Endodermal cell (in vitro differentiated cells): Measurements from ENCODE around the gene KCNK1. TPM values are rescaled to one million over a fixed set of nuclear protein-coding genes. Genes with fewer than 3 reads are reported as not detected.

ENCODE experiments used
- DNase-seq: peaks from one replicate; pipeline ENCODE4 v3.0.0-alpha.2; 2017
- H3K27ac ChIP-seq: 2 replicates; pipeline ENCODE4 v1.5.1; 2013; ENCODE audit warnings: mild to moderate bottlenecking, low read depth, low read length, moderate library complexity
- H3K27me3 ChIP-seq: 2 replicates; pipeline ENCODE4 v1.6.1; 2013; ENCODE audit warnings: mild to moderate bottlenecking, low read length, moderate library complexity; ENCODE audit not compliant: insufficient read depth, control insufficient read depth, poor library complexity, severe bottlenecking
- H3K36me3 ChIP-seq: 2 replicates; pipeline ENCODE4 v1.7.0; 2013; ENCODE audit warnings: mild to moderate bottlenecking, low read length, moderate library complexity; ENCODE audit not compliant: control insufficient read depth, insufficient read depth
- H3K4me1 ChIP-seq: one replicate; pipeline ENCODE4 v1.7.0; 2013; ENCODE audit warnings: low read length; ENCODE audit not compliant: control insufficient read depth, insufficient read depth
- H3K4me3 ChIP-seq: 2 replicates; pipeline ENCODE4 v1.5.1; 2013; ENCODE audit warnings: mild to moderate bottlenecking, low read length, moderate library complexity
- H3K9ac ChIP-seq: 2 replicates; pipeline ENCODE4 v1.6.1; 2013; ENCODE audit warnings: mild to moderate bottlenecking, low read length, moderate library complexity; ENCODE audit not compliant: poor library complexity, severe bottlenecking; ENCODE audit errors: extremely low read depth
- H3K9me3 ChIP-seq: 2 replicates; pipeline ENCODE4 v1.6.1; 2013; ENCODE audit warnings: mild to moderate bottlenecking, low read length, moderate library complexity; ENCODE audit not compliant: control insufficient read depth
- H3K27ac Mint-ChIP-seq: 2 replicates; pipeline ENCODE4 v1.8.0; 2020; ENCODE audit warnings: mixed read lengths
- H3K27me3 Mint-ChIP-seq: 2 replicates; pipeline ENCODE4 v1.8.0; 2021; ENCODE audit warnings: mild to moderate bottlenecking, mixed read lengths; ENCODE audit not compliant: insufficient read depth
- H3K36me3 Mint-ChIP-seq: 2 replicates; pipeline ENCODE4 v1.8.0; 2020; ENCODE audit warnings: low read depth, mixed read lengths
- H3K4me1 Mint-ChIP-seq: 2 replicates; pipeline ENCODE4 v1.8.0; 2020; ENCODE audit warnings: mixed read lengths
- H3K4me3 Mint-ChIP-seq: 2 replicates; pipeline ENCODE4 v1.8.0; 2020; ENCODE audit warnings: mild to moderate bottlenecking, moderate library complexity, mixed read lengths
- H3K9me3 Mint-ChIP-seq: 2 replicates; pipeline ENCODE4 v1.8.0; 2020; ENCODE audit warnings: mild to moderate bottlenecking, mixed read lengths
- WGBS, 2 experiments: methylation state at CpG; one replicate each; pipeline versions ENCODE4 v1.1.5 to v1.1.7; 2013; ENCODE audit warnings: missing lambda C conversion rate in 2 of 2, mixed read lengths in 1 of 2; ENCODE audit not compliant: insufficient coverage in 1 of 2, insufficient read length in 1 of 2; 5-methylcytosine and 5-hydroxymethylcytosine counted together
- total RNA-seq, 2 donors: library from RNA; stranded (reverse); fragmentation: NEBNext Ultra II Directional in 1 of 2; extraction: Animal tissue kit (Norgen Biotek cat#: 25700) in 1 of 2; gene quantifications; 2 replicates in 1 of 2; 3 replicates in 1 of 2; pipeline ENCODE4 v1.2.1, GENCODE V29; 2021
- TF ChIP-seq, protein P1 (sequence below): fragments of 200-600 bp; sonication (generic); conservative IDR thresholded peaks from 2 replicates; pipeline ENCODE4 v1.5.0; 2021; ENCODE audit warnings: antibody characterized with exemption, mild to moderate bottlenecking

Gene KCNK1
- total RNA-seq, 2 donors from 2014 or later, result 50.1 to 55.7 TPM

GRCh38 chr1:233627823-233628222 lies 13.9 kb downstream of the KCNK1 start:
- Mint-ChIP-seq H3K4me1 (peaks cover 23% of the 10 kb centered on the region), H3K4me3 (no peak overlapping the region), H3K27ac (no peak overlapping the region), H3K36me3 (peaks cover 46% of the 10 kb centered on the region), H3K27me3 (no peaks in the 10 kb centered on the region), H3K9me3 (no peaks in the 10 kb centered on the region)
- Histone ChIP-seq H3K4me3 (no peak overlapping the region), H3K27ac (no peak overlapping the region), H3K27me3 (no peaks in the 10 kb centered on the region), H3K9me3 (no peaks in the 10 kb centered on the region), H3K36me3 (peaks cover 53% of the 10 kb centered on the region), H3K4me1 (no peaks in the 10 kb centered on the region), H3K9ac (no peak overlapping the region)
- TF ChIP-seq, protein P1, sequence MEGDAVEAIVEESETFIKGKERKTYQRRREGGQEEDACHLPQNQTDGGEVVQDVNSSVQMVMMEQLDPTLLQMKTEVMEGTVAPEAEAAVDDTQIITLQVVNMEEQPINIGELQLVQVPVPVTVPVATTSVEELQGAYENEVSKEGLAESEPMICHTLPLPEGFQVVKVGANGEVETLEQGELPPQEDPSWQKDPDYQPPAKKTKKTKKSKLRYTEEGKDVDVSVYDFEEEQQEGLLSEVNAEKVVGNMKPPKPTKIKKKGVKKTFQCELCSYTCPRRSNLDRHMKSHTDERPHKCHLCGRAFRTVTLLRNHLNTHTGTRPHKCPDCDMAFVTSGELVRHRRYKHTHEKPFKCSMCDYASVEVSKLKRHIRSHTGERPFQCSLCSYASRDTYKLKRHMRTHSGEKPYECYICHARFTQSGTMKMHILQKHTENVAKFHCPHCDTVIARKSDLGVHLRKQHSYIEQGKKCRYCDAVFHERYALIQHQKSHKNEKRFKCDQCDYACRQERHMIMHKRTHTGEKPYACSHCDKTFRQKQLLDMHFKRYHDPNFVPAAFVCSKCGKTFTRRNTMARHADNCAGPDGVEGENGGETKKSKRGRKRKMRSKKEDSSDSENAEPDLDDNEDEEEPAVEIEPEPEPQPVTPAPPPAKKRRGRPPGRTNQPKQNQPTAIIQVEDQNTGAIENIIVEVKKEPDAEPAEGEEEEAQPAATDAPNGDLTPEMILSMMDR, result no peak
- 98 to 100% methylated on average over 3 to 4 of the region's 4 CpGs for WGBS, 2 experiments
- DNase-seq, result no peak

DNA sequence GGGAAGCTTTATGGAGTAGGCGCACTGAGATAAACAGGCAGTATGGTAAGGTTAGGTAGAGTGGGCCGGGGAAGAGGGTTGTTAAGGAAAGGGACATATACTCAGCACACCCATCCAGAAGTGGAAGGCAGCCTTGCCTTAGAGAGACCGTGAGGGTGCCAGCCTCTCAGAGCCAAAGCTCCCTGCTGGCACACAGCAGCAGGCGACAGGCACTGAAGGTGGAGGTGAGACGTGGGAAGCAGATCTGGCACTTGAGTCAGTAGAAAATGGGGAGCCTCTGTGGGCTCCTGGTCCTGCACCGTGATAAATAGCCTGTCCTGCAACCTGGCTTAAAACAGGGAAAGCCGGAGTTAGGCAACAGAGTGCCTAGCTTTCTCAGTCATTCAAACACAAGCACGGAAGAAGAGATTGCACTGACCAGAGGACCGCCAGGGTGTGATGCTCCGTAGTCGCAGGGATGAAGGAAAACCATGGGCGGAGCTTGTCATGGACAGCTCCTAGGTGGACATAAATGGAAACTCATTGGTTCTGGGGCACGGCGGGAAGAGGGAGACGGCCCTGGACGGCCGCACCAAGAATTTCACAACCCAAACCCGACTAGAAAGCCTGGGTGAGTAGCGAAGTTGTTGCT lies 15.5 kb downstream of the KCNK1 start:
- no peak overlapping the region for H3K27ac Mint-ChIP-seq

GRCh38 chr1:233631810-233632405 lies 18.0 kb downstream of the KCNK1 start:
- Mint-ChIP-seq H3K36me3 (peaks cover 66% of the 10 kb centered on the region), H3K4me1 (peaks cover 38% of the 10 kb centered on the region), H3K27me3 (no peaks in the 10 kb centered on the region), H3K4me3 (no peak overlapping the region), H3K9me3 (peaks cover 5% of the 10 kb centered on the region), H3K27ac (no peak overlapping the region)
- no peak for DNase-seq
- H3K4me3 ChIP-seq, result no peak overlapping the region
- H3K27ac ChIP-seq, result no peak overlapping the region
- H3K9ac ChIP-seq, result no peak overlapping the region
- 89 to 93% methylated on average over 5 to 6 of the region's 6 CpGs for WGBS, 2 experiments
- no peaks in the 10 kb centered on the region for H3K27me3 ChIP-seq
- H3K9me3 ChIP-seq, result no peaks in the 10 kb centered on the region
- H3K4me1 ChIP-seq, result no peaks in the 10 kb centered on the region
- H3K36me3 ChIP-seq, result peaks cover 52% of the 10 kb centered on the region
- TF ChIP-seq, protein P1, result no peak

More for the DNA sequence above, 15.5 kb downstream of the KCNK1 start:
- Mint-ChIP-seq H3K27me3 (no peaks in the 10 kb centered on the region), H3K4me3 (no peak overlapping the region), H3K4me1 (peaks cover 27% of the 10 kb centered on the region), H3K9me3 (no peaks in the 10 kb centered on the region), H3K36me3 (peaks cover 58% of the 10 kb centered on the region)
- H3K4me3 ChIP-seq, result no peak overlapping the region
- no peak overlapping the region for H3K9ac ChIP-seq
- DNase-seq, result peak; percentile 40
- no peaks in the 10 kb centered on the region for H3K27me3 ChIP-seq
- H3K9me3 ChIP-seq, result no peaks in the 10 kb centered on the region
- H3K27ac ChIP-seq, result no peak overlapping the region
- TF ChIP-seq, protein P1, result no peak
- peaks cover 57% of the 10 kb centered on the region for H3K36me3 ChIP-seq
- WGBS, 2 experiments, result 92 to 94% methylated on average over 11 to 19 of the region's 19 CpGs
- no peaks in the 10 kb centered on the region for H3K4me1 ChIP-seq
